Panc1 (cell line): ENCODE results near the gene ZBED4. TPM values are rescaled to one million over a fixed set of nuclear protein-coding genes. Genes with fewer than 3 reads are reported as not detected.

Experiments used
- ATAC-seq: fragments of 200-7000 bp; cut with Tn5 transposase; 2 replicates; pipeline ENCODE4 v1.9.1; 2020; ENCODE audit warnings: mild to moderate bottlenecking, moderate library complexity
- BruUV-seq: library from RNA; stranded (reverse); fragments of 400-500 nt; replicated peaks from 2 replicates; lab custom pipeline; 2021; lab: Mats Ljungman, UMichigan
- CTCF ChIA-PET: fragments of 300-600 bp; sonication (Branson Sonifier 250); formaldehyde crosslinking; loops from one replicate; lab custom pipeline; 2022; ENCODE audit warnings: antibody characterized with exemption; lab: Charles Lee
- POLR2A ChIA-PET: fragments of 300-600 bp; sonication (Branson Sonifier 250); formaldehyde crosslinking; loops from one replicate; lab custom pipeline; 2022; ENCODE audit warnings: antibody characterized with exemption; lab: Charles Lee
- DNase-seq: peaks from one replicate; pipeline ENCODE4 v3.0.0-alpha.2; 2010; ENCODE audit warnings: low read depth, low spot score
- H3K27ac ChIP-seq: 2 replicates; pipeline ENCODE4 v1.5.1; 2011; ENCODE audit warnings: mild to moderate bottlenecking, low read length, inconsistent platforms
- H3K27me3 ChIP-seq: fragments of 200-500 bp; sonication (Bioruptor generic); 2 replicates; pipeline ENCODE4 v1.6.0; 2014; ENCODE audit warnings: low read length, inconsistent platforms; ENCODE audit not compliant: control insufficient read depth, insufficient read depth
- H3K36me3 ChIP-seq: fragments of 200-500 bp; sonication (Bioruptor generic); 2 replicates; pipeline ENCODE4 v1.5.1; 2014; ENCODE audit warnings: inconsistent platforms, mild to moderate bottlenecking, low read length, moderate library complexity; ENCODE audit not compliant: control insufficient read depth, insufficient read depth
- H3K4me1 ChIP-seq: 2 replicates; pipeline ENCODE4 v1.5.1; 2011; ENCODE audit warnings: inconsistent platforms, mild to moderate bottlenecking, low read length, moderate library complexity; ENCODE audit not compliant: control insufficient read depth, insufficient read depth
- H3K4me3 ChIP-seq, 2 experiments: 2 replicates each; pipeline ENCODE4 v1.5.1; 2011 to 2012; ENCODE audit warnings: low read depth in 2 of 2, low read length in 2 of 2, mild to moderate bottlenecking in 2 of 2, inconsistent platforms in 1 of 2, moderate library complexity in 1 of 2
- H3K9me3 ChIP-seq: fragments of 200-500 bp; sonication (Bioruptor generic); 2 replicates; pipeline ENCODE4 v1.5.1; 2014; ENCODE audit warnings: low read depth, mild to moderate bottlenecking, inconsistent platforms, low read length, moderate library complexity; ENCODE audit not compliant: control insufficient read depth, insufficient read depth
- CTCF ChIP-seq: fragments of 450-650 bp; IDR thresholded peaks from 2 replicates; pipeline ENCODE4 v1.5.1; 2017; ENCODE audit warnings: mild to moderate bottlenecking
- POLR2AphosphoS5 ChIP-seq: IDR thresholded peaks from 2 replicates; pipeline ENCODE4 v1.6.1; 2012; ENCODE audit warnings: mild to moderate bottlenecking, low read depth, low read length, moderate library complexity
- REST ChIP-seq, 2 experiments: IDR thresholded peaks; 2 replicates each; pipeline ENCODE4 v1.6.1; 2011 to 2012; ENCODE audit warnings: low read depth in 2 of 2, control low read depth in 1 of 2, low read length in 1 of 2, mild to moderate bottlenecking in 1 of 2, moderate library complexity in 1 of 2; ENCODE audit not compliant: insufficient read depth in 1 of 2
- SIN3A ChIP-seq: IDR thresholded peaks from 2 replicates; pipeline ENCODE4 v1.6.1; 2012; ENCODE audit warnings: low read depth, mild to moderate bottlenecking, low read length, moderate library complexity, borderline replicate concordance; ENCODE audit not compliant: insufficient read depth
- TCF7L2 ChIP-seq: IDR thresholded peaks from 2 replicates; pipeline ENCODE4 v1.6.1; 2011; ENCODE audit warnings: mild to moderate bottlenecking, low read depth, low read length, inconsistent platforms
- in situ Hi-C: cut with HindIII; loops from 2 replicates; pipeline ENCODE4 v1.10.0; 2016; ENCODE audit warnings: low sequenced_read_pairs, low pct_unique_long_range_greater_than_20kb
- intact Hi-C: fragments of 100-400 bp; cut with micrococcal nuclease; formaldehyde crosslinking; loops from one replicate; pipeline ENCODE4 v1.10.0; 2022; ENCODE audit not compliant: unreplicated experiment
- total RNA-seq: library from RNA; stranded (reverse); gene quantifications from one replicate; pipeline ENCODE4 v1.2.1, GENCODE V29; 2021; ENCODE audit not compliant: unreplicated experiment

Gene ZBED4
- total RNA-seq, 1 experiment from 2014 or later, result 17.3 TPM

GRCh38 chr22:49878206-49878605, 24.6 kb downstream of the ZBED4 start:
- TF ChIP-seq CTCF (no peak), TCF7L2 (no peak), SIN3A (no peak), POLR2AphosphoS5 (no peak), REST (IDR thresholded peaks at IDR 0.05; ENCODE audit: insufficient read depth in 1 of 2, low read depth in 2 of 2, low read length in 1 of 2) (no peak)
- ATAC-seq, result no peak
- CTCF ChIA-PET, result interaction anchor here (0.7 kb wide), 1 partner anchor 32 kb away, joined by 5 read pairs; no protein-coding TSS in a partner anchor
- in situ Hi-C loops, result no loop called here
- H3K9me3 ChIP-seq, result no peaks in the 10 kb centered on the region
- POLR2A ChIA-PET, result no interaction called here
- no peak overlapping the region for H3K4me3 ChIP-seq
- no peaks in the 10 kb centered on the region for H3K27me3 ChIP-seq
- no peak overlapping the region for H3K27ac ChIP-seq
- H3K36me3 ChIP-seq, result no peaks in the 10 kb centered on the region
- no TSS peak for BruUV-seq
- intact Hi-C loops, result no loop called here
- DNase-seq, result no peak
- H3K4me1 ChIP-seq, result no peaks in the 10 kb centered on the region

GRCh38 chr22:49879871-49880270, 26.2 kb downstream of the ZBED4 start:
- Histone ChIP-seq H3K4me3 (no peak overlapping the region), H3K36me3 (no peaks in the 10 kb centered on the region), H3K9me3 (no peaks in the 10 kb centered on the region), H3K27ac (no peak overlapping the region), H3K27me3 (no peaks in the 10 kb centered on the region), H3K4me1 (no peaks in the 10 kb centered on the region)
- intact Hi-C loops, result no loop called here
- ATAC-seq (no peak), DNase-seq (no peak)
- in situ Hi-C loops, result no loop called here
- ChIA-PET POLR2A (no interaction called here), CTCF (no interaction called here)
- no peak for TF ChIP-seq CTCF
- TF ChIP-seq TCF7L2, result no peak
- TF ChIP-seq POLR2AphosphoS5, result no peak
- no peak for TF ChIP-seq SIN3A
- TF ChIP-seq REST (IDR thresholded peaks at IDR 0.05; ENCODE audit: insufficient read depth in 1 of 2, low read depth in 2 of 2, low read length in 1 of 2), result no peak
- no TSS peak for BruUV-seq
